Iris pigment epithelial cell (primary cell): ENCODE measurements around the gene C19orf44.
A peak's percentile ranks its signal among the peaks of the same experiment; 100 is the strongest.
"Not testable (repeated sequence)": the region's sequence is repeated elsewhere in the genome, so short reads cannot be mapped to it uniquely, and the experiment has no call there.

Source experiments
- DNase-seq: peaks from one replicate; pipeline ENCODE4 v3.0.0-alpha.2; 2011; ENCODE audit warnings: low read depth

The C19orf44 gene

DNA sequence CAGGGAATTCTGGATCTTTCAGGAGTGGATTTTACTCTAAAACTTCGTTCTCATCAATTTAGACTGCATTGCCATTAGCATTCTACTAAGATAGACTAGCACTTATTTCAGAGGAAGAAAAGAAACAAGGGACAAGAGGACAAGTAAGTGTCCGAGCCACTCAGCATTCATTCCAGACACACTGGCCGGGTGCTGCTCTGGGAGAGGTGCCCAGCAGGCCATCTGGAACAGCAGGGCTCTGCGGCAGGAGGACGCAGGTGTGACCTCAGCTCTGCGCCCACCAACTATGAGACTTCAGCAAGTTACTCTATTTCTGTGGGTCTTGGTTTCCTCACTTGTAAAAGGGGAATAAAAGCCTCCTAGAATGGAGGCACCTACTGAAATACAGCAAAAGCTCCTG lies 28.6 kb upstream of the C19orf44 start:
- no peak for DNase-seq

DNA sequence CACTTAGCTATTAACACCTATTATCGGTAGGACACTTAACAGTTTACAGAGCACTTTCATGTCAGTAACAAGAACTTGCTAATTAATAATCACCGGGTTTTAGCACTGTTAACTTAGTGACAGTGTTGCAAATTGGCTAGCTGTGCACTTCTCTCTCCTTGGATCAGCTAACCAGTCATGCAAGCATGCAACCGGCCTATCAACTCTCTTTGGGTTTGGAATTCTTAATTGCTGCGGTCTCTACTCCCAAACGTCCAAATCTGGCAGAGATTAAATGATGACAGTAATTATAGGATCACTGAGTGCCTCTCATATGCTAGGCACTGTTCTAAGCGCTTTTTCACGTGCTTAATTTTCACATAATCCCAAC lies 25.7 kb upstream of the C19orf44 start:
- no peak for DNase-seq

DNA sequence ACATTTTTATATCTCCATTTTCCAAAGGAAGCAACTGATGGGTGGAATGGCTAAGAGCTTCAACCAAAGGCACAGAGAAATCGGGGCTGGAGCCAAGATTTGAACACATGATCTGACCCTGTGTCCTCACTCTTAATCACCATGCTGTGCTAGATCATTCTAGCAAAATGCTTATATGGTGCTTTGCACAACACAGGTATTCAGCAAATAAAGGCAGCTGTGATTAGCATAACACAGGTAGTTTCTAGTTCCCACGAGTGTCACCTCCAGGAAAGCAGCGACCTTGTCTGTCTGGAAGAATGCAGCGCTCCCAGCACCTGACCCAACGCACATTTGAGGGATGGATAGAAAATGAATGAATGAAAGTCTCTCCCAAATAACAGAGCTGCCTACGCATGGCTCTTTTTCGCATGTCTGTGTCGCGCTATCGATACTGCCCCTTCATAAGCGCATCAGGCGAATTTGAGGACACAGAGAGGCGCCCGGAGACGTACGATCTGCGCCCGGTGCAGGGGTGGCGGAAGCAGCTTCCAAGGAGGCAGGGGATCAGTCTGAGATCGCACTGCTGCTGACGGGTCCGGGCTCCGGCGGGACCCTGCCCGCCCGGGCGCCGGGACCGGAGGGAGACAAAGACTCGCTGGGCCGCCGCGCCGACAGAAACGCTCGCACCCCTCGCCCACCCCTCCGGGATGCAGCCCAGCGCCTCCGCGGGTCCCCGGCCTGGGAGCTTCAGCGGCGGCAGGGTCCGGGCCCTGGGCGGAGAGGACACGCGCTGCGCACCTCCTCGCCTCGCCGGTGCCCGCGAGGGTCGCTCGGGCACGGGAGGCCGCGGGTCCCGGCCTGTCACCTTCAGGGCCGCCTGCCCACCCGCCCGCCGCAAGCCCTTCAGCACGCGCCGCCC lies 25.0 kb upstream of the C19orf44 start:
- DNase-seq = peak; percentile 71

GRCh38 chr19:16472559-16472899 lies 23.7 kb upstream of the C19orf44 start:
- DNase-seq = not testable (repeated sequence)

DNA sequence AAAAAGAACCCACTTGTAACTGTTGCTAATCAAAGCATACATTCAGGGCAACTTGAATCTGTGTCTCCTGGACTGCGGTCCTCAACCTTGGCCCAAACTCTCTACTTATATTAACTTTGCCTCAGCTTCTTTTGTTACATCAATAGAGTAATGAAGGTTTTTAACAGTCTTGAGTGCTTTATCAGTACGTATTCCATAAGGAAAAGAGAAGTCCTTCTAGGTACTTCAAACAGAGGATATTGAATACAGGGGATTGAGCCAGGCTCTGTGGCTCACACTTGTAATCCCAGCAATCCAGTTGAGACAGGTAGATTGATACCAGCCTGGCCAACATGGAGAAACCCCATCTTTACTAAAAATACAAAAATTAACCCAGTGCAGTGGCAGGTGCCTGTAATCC lies 23.2 kb upstream of the C19orf44 start:
- DNase-seq = no peak

- DNase-seq = no peak
These were observed 22.3 kb upstream of the C19orf44 start for GRCh38 chr19:16473875-16474392.

DNA sequence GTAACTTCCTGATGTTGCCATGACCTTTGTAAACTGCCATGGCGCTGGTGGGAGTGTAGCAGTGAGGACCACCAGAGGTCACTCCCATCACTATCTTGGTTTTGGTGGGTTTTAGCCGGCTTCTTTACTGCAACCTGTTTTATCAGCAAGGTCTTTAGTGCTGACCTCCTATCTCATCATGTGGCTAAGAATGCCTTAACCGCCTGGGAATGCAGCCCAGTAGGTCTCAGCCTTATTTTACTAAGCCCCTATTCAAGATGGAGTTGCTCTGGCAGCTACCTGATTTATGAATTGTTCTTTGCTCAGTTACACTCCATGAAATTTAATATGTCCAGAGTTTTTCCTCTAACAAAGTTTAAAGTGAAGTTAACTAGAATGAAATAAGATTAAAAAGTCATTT lies 19.8 kb upstream of the C19orf44 start:
- DNase-seq = no peak

DNA sequence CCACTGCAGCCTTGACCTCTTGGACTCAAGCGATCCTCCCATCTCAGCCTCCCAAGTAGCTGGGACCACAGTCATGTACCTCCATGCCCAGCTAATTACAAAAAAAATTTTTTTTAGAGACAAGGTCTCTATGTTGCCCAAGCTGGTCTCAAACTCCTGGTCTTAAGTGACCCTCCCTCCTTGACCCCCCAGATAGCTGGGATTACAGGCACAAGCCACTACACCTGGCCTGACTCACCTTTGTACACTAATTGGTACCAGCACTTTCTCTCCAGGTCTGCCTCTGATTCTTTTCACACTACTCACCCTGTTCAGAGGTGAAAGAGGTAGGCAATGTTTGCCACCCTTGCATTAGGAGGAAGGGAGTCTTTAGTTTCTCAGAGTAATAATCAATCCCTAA lies 18.9 kb upstream of the C19orf44 start:
- DNase-seq = no peak

GRCh38 chr19:16482745-16483144 lies 13.4 kb upstream of the C19orf44 start:
- DNase-seq = no peak

DNA sequence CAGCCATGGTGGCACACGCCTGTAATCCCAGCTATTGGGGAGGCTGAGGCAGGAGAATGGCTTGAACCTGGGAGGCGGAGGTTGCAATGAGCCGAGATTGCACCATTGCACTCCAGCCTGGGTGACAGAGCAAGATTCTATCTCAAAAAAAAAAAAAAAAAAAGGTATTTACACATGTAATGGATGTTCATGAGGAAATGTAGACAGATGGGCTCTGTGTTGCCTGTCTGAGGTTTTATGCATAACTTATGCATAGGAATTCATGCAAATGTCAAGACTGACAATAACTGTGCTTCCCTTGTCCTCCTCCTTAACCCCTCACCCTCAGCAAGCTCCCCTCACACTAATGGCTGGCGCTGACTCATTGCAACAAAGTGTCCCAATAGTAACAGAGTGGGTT lies 9.7 kb upstream of the C19orf44 start:
- DNase-seq = peak; percentile 13

- DNase-seq = peak; percentile 54
These were observed 404 bp downstream of the C19orf44 start for GRCh38 chr19:16496613-16496983.

- DNase-seq = peak; percentile 43
These were observed 848 bp downstream of the C19orf44 start for GRCh38 chr19:16497042-16497441.

DNA sequence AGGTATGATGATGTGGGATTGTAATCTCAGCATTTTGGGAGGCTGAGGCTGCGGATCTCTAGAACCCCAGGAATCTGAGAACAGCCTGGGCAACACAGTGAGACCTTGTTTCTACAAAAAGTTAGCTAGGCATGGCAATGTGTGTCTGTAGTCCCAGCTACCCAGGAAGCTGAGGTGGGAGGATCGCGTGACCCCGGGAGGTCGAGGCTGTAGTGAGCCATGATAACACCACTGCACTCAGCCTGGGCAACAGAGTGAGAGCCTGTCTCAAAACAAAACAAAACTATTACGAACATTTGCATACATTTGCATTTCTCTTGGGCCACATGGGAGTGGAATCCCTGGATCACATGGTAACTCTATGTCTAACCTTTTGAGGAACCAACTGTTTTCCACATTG lies 1.6 kb downstream of the C19orf44 start:
- no peak for DNase-seq

- no peak for DNase-seq
These were observed 8.1 kb downstream of the C19orf44 start for GRCh38 chr19:16504271-16504670.

DNA sequence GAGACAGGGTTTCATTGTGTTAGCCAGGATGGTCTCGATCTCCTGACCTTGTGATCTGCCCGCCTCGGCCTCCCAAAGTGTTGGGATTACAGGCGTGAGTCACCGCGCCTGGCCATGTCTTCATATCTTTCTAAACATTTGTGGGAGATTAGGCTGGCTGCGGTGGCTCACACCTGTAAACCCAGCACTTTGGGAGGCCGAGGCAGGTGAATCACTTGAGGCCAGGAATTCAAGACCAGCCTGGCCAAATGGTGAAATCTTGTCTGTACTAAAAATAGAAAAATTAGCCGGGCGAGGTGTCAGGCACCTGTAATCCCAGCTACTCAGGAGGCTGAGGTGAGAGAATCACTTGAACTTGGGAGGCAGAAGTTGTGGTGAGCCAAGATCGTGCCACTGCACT lies 10.0 kb downstream of the C19orf44 start:
- not testable (repeated sequence) for DNase-seq

GRCh38 chr19:16506961-16507360 lies 10.8 kb downstream of the C19orf44 start:
- no peak for DNase-seq

DNA sequence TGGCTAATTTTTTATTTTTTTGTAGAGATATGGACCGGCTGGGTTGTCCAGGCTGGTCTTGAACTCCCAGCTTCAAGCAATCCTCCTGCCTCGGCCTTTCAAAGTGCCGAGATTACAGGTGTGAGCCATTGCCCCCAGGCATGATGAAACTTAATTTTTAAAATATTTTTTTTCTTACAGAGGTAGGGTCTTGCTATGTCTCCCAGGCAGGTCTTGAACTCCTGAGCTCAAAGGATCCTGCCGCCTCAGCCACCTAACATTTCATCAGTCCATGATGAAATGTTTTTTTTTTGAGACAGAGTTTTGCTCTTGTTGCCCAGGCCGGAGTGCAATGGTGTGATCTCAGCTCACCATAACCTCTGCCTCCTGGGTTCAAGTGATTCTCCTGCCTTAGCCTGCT lies 12.4 kb downstream of the C19orf44 start:
- no peak for DNase-seq

GRCh38 chr19:16509141-16510061 lies 13.2 kb downstream of the C19orf44 start:
- DNase-seq = no peak

DNA sequence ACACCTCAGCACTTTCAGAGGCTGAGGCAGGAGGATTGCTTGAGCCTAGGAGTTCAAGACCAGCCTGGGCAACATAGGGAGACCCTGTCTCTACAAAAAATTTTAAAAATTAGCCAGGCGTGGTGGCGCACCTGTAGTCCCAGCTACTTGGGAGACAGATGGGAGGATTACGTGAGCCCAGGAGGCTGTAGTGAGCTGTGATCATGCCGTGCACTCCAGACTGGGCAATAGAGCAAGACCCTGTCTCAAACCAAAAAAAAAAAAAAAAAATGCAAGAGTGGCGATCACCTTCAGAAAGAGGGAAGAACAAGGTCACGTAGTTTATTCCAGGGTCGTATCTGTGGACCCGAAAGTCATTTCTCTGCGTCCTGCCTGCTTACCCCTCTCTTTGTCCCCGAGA lies 16.4 kb downstream of the C19orf44 start:
- DNase-seq = not testable (repeated sequence)

DNA sequence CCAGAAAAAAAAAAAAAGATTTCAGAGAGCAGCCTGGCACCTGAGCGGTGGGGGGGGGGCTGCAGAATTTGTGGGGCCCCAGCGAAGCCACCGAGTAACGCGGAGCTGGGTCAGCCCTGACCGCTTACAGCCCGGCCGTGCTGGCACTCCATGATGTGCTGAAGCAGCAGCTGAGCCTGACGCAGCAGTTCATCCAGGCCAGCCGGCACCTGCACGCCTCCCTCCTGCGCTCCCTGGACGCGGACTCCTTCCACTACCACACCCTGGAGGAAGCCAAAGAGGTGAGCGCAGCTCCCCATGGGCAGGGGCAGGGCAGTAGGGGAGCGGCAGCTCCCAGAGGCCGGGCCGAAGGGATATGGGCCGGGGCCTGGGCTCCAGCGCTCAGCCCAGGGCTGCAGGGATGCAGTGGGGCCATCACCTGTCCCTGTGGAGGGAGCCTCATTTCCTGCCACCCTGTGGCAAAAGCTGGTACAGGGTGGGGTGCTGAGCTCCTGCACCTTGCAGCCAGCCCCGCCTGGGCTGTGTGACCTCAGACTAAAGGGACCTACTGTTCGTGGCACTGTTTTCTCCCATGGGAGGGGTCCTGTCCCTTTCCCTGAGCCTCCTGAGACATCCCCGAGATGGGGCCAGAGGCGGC lies 18.3 kb downstream of the C19orf44 start:
- DNase-seq = no peak

DNA sequence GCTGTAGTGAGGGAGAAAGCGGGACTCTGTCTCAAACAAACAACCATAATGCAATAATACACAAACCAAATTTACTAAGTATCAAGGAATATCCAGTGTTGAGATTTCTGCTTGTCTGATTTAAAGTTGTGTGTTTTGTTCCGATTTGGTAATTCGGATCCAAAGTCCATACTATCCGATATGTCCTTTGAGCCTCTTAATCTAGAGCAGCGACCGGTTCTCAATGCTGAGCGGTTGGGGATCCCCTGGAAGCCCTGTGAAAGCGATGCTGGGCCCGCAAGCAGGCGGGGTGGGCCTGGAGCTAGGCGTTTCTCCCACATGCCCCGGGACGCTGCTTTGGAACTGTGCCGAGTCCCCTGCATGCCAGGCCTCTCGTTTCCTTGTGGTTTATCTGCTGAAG lies 20.2 kb downstream of the C19orf44 start:
- no peak for DNase-seq

DNA sequence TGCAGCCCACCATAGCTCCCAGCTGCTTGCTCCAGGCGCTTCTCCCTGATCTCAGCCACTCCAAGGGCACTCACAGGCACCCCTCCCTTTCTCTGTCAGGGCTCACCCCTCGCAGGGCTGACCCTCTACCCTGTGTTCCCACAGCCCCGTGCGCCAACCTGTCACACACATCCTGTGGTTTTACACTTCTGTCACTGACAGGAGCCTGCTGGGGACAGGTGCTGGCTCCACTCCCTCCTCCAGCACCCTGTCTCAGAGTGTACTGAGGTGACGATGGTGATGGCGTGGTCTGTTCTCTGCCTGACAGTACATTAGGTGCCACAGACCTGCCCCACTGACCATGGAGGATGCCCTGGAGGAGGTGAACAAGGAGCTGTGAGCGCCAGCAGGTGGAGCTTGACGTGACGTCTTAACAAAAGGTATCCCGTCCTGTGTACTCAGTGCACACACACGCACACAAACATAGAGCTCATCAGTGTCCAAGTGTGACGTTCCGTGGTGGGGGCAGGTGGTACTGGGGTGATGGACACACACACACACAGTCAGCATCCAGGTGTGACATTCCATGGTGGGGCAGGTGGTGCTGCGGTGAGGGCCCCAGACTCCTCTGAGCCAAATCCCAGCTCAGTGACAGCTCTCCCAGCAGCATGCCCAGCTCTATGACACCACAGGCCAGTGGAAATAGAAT lies 20.9 kb downstream of the C19orf44 start:
- no peak for DNase-seq
